ENCODE measurements around the gene SPEM1. TPM values are rescaled to one million over a fixed set of nuclear protein-coding genes. Genes with fewer than 3 reads are reported as not detected.

Gene SPEM1
- total RNA-seq, 1 experiment from 2014 or later: 0.33 TPM

GRCh38 chr17:7416323-7416722 is 3.8 kb upstream of the SPEM1 start:
- TF ChIP-seq CTCF (conservative IDR thresholded peaks at IDR 0.05): no peak
- no peak overlapping the region for H2AK5ac ChIP-seq (ENCODE audit: insufficient read length, low read length)
- no peak overlapping the region for H3T11ph ChIP-seq (ENCODE audit: low read length)
- no peak overlapping the region for H3K23ac ChIP-seq (ENCODE audit: insufficient read length, low read depth, low read length)
- H3K27ac ChIP-seq (ENCODE audit: insufficient read length, low read depth, low read length): no peak overlapping the region
- WGBS (ENCODE audit: extremely low coverage, insufficient read length, low lambda C conversion rate): no CpG with 5 or more reads among the region's 6 CpGs
- DNase-seq: no peak
- H2AFZ ChIP-seq (ENCODE audit: low read length): no peak overlapping the region
- no peaks in the 10 kb centered on the region for H3K9me3 Mint-ChIP-seq
- H3K79me2 ChIP-seq (ENCODE audit: insufficient read depth, low read length): no peaks in the 10 kb centered on the region
- peak overlapping the region in 2 of 3 experiments; percentile 11 to 17; a peak in 2 of 7 replicates for H3K27ac Mint-ChIP-seq
- no peaks in the 10 kb centered on the region for H3K4me1 ChIP-seq (ENCODE audit: insufficient read depth, low read length)
- H3K4me3 Mint-ChIP-seq: no peak overlapping the region; a peak in 1 of 5 replicates
- H2BK5ac ChIP-seq (ENCODE audit: insufficient read length, low read length): no peak overlapping the region
- no peak overlapping the region for H4K5ac ChIP-seq (ENCODE audit: insufficient read length, low read depth, low read length)
- H3K4me2 ChIP-seq (ENCODE audit: insufficient read depth, insufficient read length, low read length): no peak overlapping the region
- no peak overlapping the region for H4K8ac ChIP-seq (replicated peaks; ENCODE audit: insufficient read length, low read depth, low read length)
- no peaks in the 10 kb centered on the region for H4K20me1 ChIP-seq (ENCODE audit: control insufficient read depth, insufficient read depth, insufficient read length)
- H3K9ac ChIP-seq (ENCODE audit: extremely low read depth, insufficient read length, low read length): no peak overlapping the region
- no peaks in the 10 kb centered on the region for H3K27me3 Mint-ChIP-seq (ENCODE audit: low read depth)
- no peak overlapping the region for H2BK20ac ChIP-seq (ENCODE audit: low read depth, low read length, poor library complexity, severe bottlenecking)
- H2BK120ac ChIP-seq (ENCODE audit: low read depth, low read length, poor library complexity, severe bottlenecking): no peak overlapping the region
- no peaks in the 10 kb centered on the region for H3K23me2 ChIP-seq (ENCODE audit: insufficient read length, low read depth, low read length, poor library complexity, severe bottlenecking)
- no peaks in the 10 kb centered on the region for H3K79me1 ChIP-seq (ENCODE audit: insufficient read depth, low read depth, low read length, poor library complexity, severe bottlenecking)
- no peak overlapping the region for H2BK12ac ChIP-seq (ENCODE audit: insufficient read length, low read depth, low read length)
- peaks cover 8 to 42% (median 32%) of the 10 kb centered on the region in 3 experiments; a peak in 6 of 7 replicates for H3K36me3 Mint-ChIP-seq (ENCODE audit: insufficient read depth in 1 of 3, low read depth in 3 of 3)
- no peak overlapping the region for H2BK15ac ChIP-seq (ENCODE audit: low read depth, low read length)
- H3K4me1 Mint-ChIP-seq: peaks cover 9 to 40% of the 10 kb centered on the region in 2 experiments
- H4K91ac ChIP-seq (ENCODE audit: insufficient read length, low read depth, low read length): no peak overlapping the region
- H3K27me3 ChIP-seq (ENCODE audit: insufficient read depth, low read length): no peaks in the 10 kb centered on the region
- no peak overlapping the region for H3K56ac ChIP-seq (ENCODE audit: insufficient read length, low read depth, low read length)
- H3K18ac ChIP-seq (ENCODE audit: insufficient read length, low read depth, low read length): no peak overlapping the region
- H3K14ac ChIP-seq (ENCODE audit: insufficient read depth, low read length): no peak overlapping the region
- H3K9me3 ChIP-seq (ENCODE audit: control insufficient read depth, low read depth, low read length): no peaks in the 10 kb centered on the region
- no peak overlapping the region for H3K4ac ChIP-seq (ENCODE audit: low read depth, low read length)
